HCT116 (cell line): Measurements from ENCODE around the gene PHKG2.

ENCODE experiments used
- CEBPB ChIP-seq: IDR thresholded peaks from 2 replicates; pipeline ENCODE4 v1.6.1; 2012; ENCODE audit warnings: low read depth
- ELF1 ChIP-seq: IDR thresholded peaks from 2 replicates; pipeline ENCODE4 v1.6.1; 2012; ENCODE audit warnings: low read depth, borderline replicate concordance
- EZH2 ChIP-seq: fragments of 200-600 bp; sonication (generic); IDR thresholded peaks from 2 replicates; pipeline ENCODE4 v1.6.1; 2017; ENCODE audit warnings: antibody characterized with exemption, mixed run types
- EZH2phosphoT487 ChIP-seq: fragments of 200-600 bp; IDR thresholded peaks from 2 replicates; pipeline ENCODE4 v1.6.1; 2018; ENCODE audit warnings: antibody characterized with exemption, borderline replicate concordance
- FOSL1 ChIP-seq: IDR thresholded peaks from 2 replicates; pipeline ENCODE4 v1.6.1; 2012; ENCODE audit warnings: low read depth
- POLR2A ChIP-seq: IDR thresholded peaks from 2 replicates; pipeline ENCODE4 v1.7.0; 2011; ENCODE audit warnings: borderline replicate concordance; ENCODE audit not compliant: insufficient read depth, insufficient read length; ENCODE audit errors: extremely low read depth
- RAD21 ChIP-seq: IDR thresholded peaks from 2 replicates; pipeline ENCODE4 v1.6.1; 2012; ENCODE audit warnings: low read depth, mild to moderate bottlenecking
- SIN3A ChIP-seq: IDR thresholded peaks from 2 replicates; pipeline ENCODE4 v1.6.1; 2012; ENCODE audit warnings: low read depth
- SRF ChIP-seq: IDR thresholded peaks from 2 replicates; pipeline ENCODE4 v1.6.1; 2012; ENCODE audit warnings: low read depth
- YY1 ChIP-seq: IDR thresholded peaks from 2 replicates; pipeline ENCODE4 v1.6.1; 2011; ENCODE audit warnings: low read length, low read depth, moderate library complexity, mild to moderate bottlenecking; ENCODE audit not compliant: insufficient replicate concordance; ENCODE audit errors: extremely low read depth
- ZNF274 ChIP-seq: fragments of 200-500 bp; sonication (Bioruptor generic); IDR thresholded peaks from 2 replicates; pipeline ENCODE4 v1.6.1; 2014; ENCODE audit warnings: mild to moderate bottlenecking, low read depth, low read length, inconsistent platforms
- TF ChIP-seq, protein P1 (sequence below), 3 experiments: fragments of 200-600 bp in 1 of 3; sonication (generic) in 1 of 3; IDR thresholded peaks in 2 of 3; conservative IDR thresholded peaks in 1 of 3; 2 replicates each; pipeline ENCODE4 v1.5.1; 2012 to 2017; ENCODE audit warnings: low read depth in 2 of 3, low read length in 2 of 3, antibody characterized with exemption in 1 of 3, borderline replicate concordance in 1 of 3, control low read depth in 1 of 3, mild to moderate bottlenecking in 1 of 3, mixed read lengths in 1 of 3, mixed run types in 1 of 3, moderate library complexity in 1 of 3; ENCODE audit not compliant: insufficient read depth in 1 of 3
- TF ChIP-seq, protein P2 (sequence below): IDR thresholded peaks from 2 replicates; pipeline ENCODE4 v1.6.1; 2012

- TF ChIP-seq POLR2A (no peak), FOSL1 (no peak), ELF1 (no peak), EZH2phosphoT487 (no peak), YY1 (no peak), ZNF274 (no peak), EZH2 (no peak), RAD21 (no peak), CEBPB (no peak), SIN3A (no peak), SRF (no peak)
- TF ChIP-seq, protein P1, sequence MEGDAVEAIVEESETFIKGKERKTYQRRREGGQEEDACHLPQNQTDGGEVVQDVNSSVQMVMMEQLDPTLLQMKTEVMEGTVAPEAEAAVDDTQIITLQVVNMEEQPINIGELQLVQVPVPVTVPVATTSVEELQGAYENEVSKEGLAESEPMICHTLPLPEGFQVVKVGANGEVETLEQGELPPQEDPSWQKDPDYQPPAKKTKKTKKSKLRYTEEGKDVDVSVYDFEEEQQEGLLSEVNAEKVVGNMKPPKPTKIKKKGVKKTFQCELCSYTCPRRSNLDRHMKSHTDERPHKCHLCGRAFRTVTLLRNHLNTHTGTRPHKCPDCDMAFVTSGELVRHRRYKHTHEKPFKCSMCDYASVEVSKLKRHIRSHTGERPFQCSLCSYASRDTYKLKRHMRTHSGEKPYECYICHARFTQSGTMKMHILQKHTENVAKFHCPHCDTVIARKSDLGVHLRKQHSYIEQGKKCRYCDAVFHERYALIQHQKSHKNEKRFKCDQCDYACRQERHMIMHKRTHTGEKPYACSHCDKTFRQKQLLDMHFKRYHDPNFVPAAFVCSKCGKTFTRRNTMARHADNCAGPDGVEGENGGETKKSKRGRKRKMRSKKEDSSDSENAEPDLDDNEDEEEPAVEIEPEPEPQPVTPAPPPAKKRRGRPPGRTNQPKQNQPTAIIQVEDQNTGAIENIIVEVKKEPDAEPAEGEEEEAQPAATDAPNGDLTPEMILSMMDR (IDR thresholded peaks at IDR 0.05 in 2 of 3, conservative IDR thresholded peaks at IDR 0.05 in 1 of 3; ENCODE audit: borderline replicate concordance in 1 of 3, insufficient read depth in 1 of 3, low read depth in 2 of 3, low read length in 2 of 3) = no peak
- TF ChIP-seq, protein P2, sequence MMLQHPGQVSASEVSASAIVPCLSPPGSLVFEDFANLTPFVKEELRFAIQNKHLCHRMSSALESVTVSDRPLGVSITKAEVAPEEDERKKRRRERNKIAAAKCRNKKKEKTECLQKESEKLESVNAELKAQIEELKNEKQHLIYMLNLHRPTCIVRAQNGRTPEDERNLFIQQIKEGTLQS = no peak
Observed at GRCh38 chr16:30710971-30711370, 37.3 kb upstream of the PHKG2 start.
